HG03571 (cell line): Measurements from ENCODE around the gene TMEM182.

Source experiments
- ATAC-seq: cut with Tn5 transposase; IDR thresholded peaks from one replicate; pipeline ENCODE4 v1.9.1; 2021; ENCODE audit not compliant: unreplicated experiment

The TMEM182 gene

DNA sequence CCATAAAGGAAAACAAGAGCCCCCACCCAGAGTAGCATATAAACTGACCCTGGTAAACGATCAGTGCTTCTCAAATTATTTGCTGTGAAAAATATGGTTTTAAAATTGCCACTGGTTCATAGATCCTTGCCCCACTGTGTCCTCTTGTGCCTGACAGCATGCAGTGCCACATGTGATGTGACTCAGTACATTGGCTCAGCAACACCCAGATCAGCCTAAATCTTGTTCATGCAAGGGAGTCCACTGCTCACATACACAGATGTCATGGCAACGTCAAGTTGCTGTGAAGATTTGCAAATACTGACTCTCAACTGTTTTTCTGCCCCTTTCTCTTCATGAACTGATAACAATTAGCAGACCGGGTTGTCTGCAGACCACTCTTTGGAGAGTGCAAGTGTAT, 91.0 kb downstream of the TMEM182 start:
- ATAC-seq = no peak
